GM18511 (cell line): ENCODE data around the gene FGF18.
"Not testable (repeated sequence)": the region's sequence is repeated elsewhere in the genome, so short reads cannot be mapped to it uniquely, and the experiment has no call there.

Experiments
- ATAC-seq: cut with Tn5 transposase; IDR thresholded peaks from one replicate; pipeline ENCODE4 v1.9.1; 2021; ENCODE audit warnings: mild to moderate bottlenecking, moderate library complexity; ENCODE audit not compliant: unreplicated experiment

FGF18 gene

GRCh38 chr5:171494452-171495121, 75.1 kb downstream of the FGF18 start:
- no peak for ATAC-seq

- ATAC-seq, result no peak
Observed at GRCh38 chr5:171495122-171495700, 75.8 kb downstream of the FGF18 start.

GRCh38 chr5:171496456-171496855, 77.0 kb downstream of the FGF18 start:
- no peak for ATAC-seq

- not testable (repeated sequence) for ATAC-seq
Observed at GRCh38 chr5:171497494-171497893, 78.0 kb downstream of the FGF18 start.

GRCh38 chr5:171498166-171498565, 78.7 kb downstream of the FGF18 start:
- no peak for ATAC-seq

- ATAC-seq, result no peak
Observed at GRCh38 chr5:171499611-171500010, 80.2 kb downstream of the FGF18 start.

- ATAC-seq, result no peak
Observed at GRCh38 chr5:171505473-171506043, 86.1 kb downstream of the FGF18 start.

- ATAC-seq, result no peak
Observed at GRCh38 chr5:171506951-171507350, 87.5 kb downstream of the FGF18 start.
